Activated CD4-positive, alpha-beta memory T cell treated with anti-CD3 and anti-CD28 coated beads for 36 hours (primary cell): ENCODE measurements around the gene FAM98C. TPM values are rescaled to one million over a fixed set of nuclear protein-coding genes. Genes with fewer than 3 reads are reported as not detected.

Experiments used
- CTCF ChIA-PET: fragments of 350-600 bp; sonication (Branson Sonifier 250); formaldehyde crosslinking; loops from one replicate; lab custom pipeline; 2021; ENCODE audit warnings: antibody characterized with exemption, inconsistent platforms; lab: Charles Lee
- POLR2A ChIA-PET: fragments of 350-600 bp; sonication (Branson Sonifier 250); formaldehyde crosslinking; loops from one replicate; lab custom pipeline; 2021; ENCODE audit warnings: antibody characterized with exemption; lab: Charles Lee
- DNase-seq: peaks from one replicate; pipeline ENCODE4 v3.0.0-alpha.2; 2020
- H3K27ac Mint-ChIP-seq: one replicate; pipeline ENCODE4 v1.8.0; 2021; ENCODE audit warnings: mixed read lengths
- H3K27me3 Mint-ChIP-seq: one replicate; pipeline ENCODE4 v1.8.0; 2021; ENCODE audit warnings: mixed read lengths
- H3K36me3 Mint-ChIP-seq: one replicate; pipeline ENCODE4 v1.8.0; 2021; ENCODE audit warnings: mixed read lengths
- H3K4me1 Mint-ChIP-seq: one replicate; pipeline ENCODE4 v1.8.0; 2021; ENCODE audit warnings: low read depth, mixed read lengths
- H3K4me3 Mint-ChIP-seq: one replicate; pipeline ENCODE4 v1.8.0; 2021; ENCODE audit warnings: mild to moderate bottlenecking, mixed read lengths
- H3K9me3 Mint-ChIP-seq: one replicate; pipeline ENCODE4 v1.8.0; 2021; ENCODE audit warnings: mixed read lengths
- intact Hi-C: fragments of 100-400 bp; cut with micrococcal nuclease; formaldehyde crosslinking; loops from one replicate; pipeline ENCODE4 v1.15.1; 2023
- total RNA-seq, 2 experiments: library from RNA; stranded (reverse); gene quantifications; one replicate each; pipeline ENCODE4 v1.2.3, GENCODE V29; 2021

The FAM98C gene
- total RNA-seq, 2 experiments from 2014 or later: 29.8 to 31.9 TPM

DNA sequence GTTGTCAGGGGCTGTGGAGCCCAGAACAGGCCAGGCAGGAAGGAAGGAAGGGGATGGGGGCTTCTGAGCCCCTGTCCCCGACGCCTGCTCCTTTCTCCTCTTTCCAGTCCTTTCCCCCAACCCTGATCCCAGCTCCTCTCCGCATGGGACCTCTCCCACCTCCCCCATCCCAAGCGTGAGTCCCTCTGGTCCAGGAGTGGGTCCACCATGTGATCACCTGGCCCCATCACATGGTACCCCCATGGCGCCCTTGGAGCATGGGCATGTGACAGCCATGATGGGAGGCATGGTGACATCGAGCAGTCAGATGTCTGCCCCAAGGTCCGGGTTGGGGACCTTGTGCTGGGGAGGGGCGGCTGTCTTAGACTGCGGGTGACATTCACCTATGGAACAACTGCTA, 39.8 kb downstream of the FAM98C start:
- DNase-seq: no peak
- ChIA-PET CTCF (interaction anchor here (1.6 kb wide), 1 partner anchor 40 kb away, joined by 5 read pairs; the partner anchor contains the start of gene FAM98C), POLR2A (no interaction called here)
- Mint-ChIP-seq H3K4me1 (peaks cover 3% of the 10 kb centered on the region), H3K4me3 (no peak overlapping the region), H3K36me3 (no peaks in the 10 kb centered on the region), H3K27me3 (peaks cover 9% of the 10 kb centered on the region), H3K27ac (no peak overlapping the region), H3K9me3 (no peaks in the 10 kb centered on the region)
- intact Hi-C loops: no loop called here

DNA sequence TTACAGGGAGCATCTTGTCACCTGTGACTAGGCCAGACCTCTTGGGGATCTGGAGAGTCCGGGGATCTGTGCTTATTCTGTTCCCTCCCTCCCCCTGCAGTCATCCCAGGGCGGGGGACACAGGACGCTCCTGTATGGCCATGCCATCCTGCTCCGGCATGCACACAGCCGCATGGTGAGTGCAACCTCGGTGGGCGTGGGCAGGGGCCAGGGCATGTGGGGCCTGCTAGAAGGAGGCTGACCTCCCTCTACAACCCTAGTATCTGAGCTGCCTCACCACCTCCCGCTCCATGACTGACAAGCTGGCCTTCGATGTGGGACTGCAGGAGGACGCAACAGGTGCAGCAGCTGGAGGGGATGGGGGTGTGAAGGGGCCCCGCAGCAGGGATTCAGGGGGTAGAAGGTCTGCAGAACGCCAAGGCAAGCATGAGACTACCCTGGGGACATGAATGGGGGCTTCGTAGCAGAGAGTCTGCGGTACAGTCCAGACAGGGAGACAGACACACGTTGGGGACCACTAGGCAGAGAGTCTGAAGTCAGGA, 40.6 kb downstream of the FAM98C start:
- intact Hi-C loops: no loop called here
- no peaks in the 10 kb centered on the region for H3K9me3 Mint-ChIP-seq
- H3K27ac Mint-ChIP-seq: no peak overlapping the region
- peaks cover 4% of the 10 kb centered on the region for H3K27me3 Mint-ChIP-seq
- ChIA-PET CTCF (interaction anchor here (1.6 kb wide), 1 partner anchor 40 kb away, joined by 5 read pairs; the partner anchor contains the start of gene FAM98C), POLR2A (no interaction called here)
- no peak overlapping the region for H3K4me3 Mint-ChIP-seq
- H3K4me1 Mint-ChIP-seq: no peaks in the 10 kb centered on the region
- no peak for DNase-seq
- H3K36me3 Mint-ChIP-seq: no peaks in the 10 kb centered on the region

DNA sequence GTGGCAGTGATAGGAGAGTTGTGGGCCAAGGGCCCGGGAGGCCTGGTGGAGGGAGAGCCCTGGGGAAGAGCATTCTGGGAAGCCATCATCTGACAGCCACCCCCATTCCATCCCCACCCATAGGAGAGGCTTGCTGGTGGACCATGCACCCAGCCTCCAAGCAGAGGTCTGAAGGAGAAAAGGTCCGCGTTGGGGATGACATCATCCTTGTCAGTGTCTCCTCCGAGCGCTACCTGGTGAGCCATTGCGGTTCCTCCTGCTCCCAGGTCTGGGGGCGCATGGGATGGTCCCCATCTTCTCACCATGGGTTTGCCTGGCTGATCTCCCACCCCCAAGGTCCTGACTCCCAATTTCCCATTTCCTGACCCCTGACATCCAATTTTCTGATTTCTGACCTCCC, 41.1 kb downstream of the FAM98C start:
- ChIA-PET CTCF (no interaction called here), POLR2A (no interaction called here)
- Mint-ChIP-seq H3K36me3 (no peaks in the 10 kb centered on the region), H3K4me1 (no peaks in the 10 kb centered on the region), H3K27ac (no peak overlapping the region), H3K4me3 (no peak overlapping the region), H3K9me3 (no peaks in the 10 kb centered on the region), H3K27me3 (peaks cover 4% of the 10 kb centered on the region)
- intact Hi-C loops: no loop called here
- DNase-seq: no peak

DNA sequence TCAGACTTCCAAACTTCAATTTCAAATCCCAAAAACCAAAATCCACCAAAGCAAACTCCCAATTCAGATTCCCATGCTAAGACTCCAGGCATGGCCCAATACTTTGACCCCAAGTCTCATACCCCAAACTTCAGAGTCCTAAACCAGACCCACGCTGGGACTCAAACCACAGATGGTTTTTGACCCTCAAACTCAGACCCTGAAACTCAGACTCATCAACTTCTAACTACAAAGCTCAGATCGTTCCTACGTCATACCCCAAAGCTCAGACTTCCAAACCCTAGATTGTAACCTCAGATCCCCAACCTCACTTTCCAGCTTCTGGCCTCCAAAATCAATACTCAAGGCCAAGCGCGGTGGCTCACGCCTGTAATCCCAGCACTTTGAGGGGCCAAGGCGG, 42.5 kb downstream of the FAM98C start:
- intact Hi-C loops: no loop called here
- CTCF ChIA-PET: interaction anchor here (2.7 kb wide), 1 partner anchor 42 kb away, joined by 11 read pairs; the partner anchor contains the start of gene FAM98C
- Mint-ChIP-seq H3K4me1 (no peaks in the 10 kb centered on the region), H3K36me3 (no peaks in the 10 kb centered on the region), H3K27me3 (peaks cover 4% of the 10 kb centered on the region), H3K9me3 (no peaks in the 10 kb centered on the region), H3K4me3 (no peak overlapping the region), H3K27ac (no peak overlapping the region)
- no peak for DNase-seq
- POLR2A ChIA-PET: no interaction called here

DNA sequence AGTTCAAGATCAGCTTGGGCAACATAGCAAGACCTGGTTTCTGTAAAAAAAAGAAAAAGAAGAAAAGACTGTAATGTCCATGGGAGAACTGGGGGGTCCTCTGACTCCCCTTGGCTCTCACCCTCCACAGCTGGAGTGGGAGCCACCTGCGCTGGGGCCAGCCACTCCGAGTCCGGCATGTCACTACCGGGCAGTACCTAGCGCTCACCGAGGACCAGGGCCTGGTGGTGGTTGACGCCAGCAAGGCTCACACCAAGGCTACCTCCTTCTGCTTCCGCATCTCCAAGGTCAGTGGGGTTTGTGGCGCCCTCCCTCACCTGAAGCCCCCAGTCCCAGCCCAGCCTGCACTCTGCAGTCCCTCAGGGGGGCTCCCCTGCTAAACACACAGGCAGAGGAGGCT, 45.3 kb downstream of the FAM98C start:
- no peaks in the 10 kb centered on the region for H3K36me3 Mint-ChIP-seq
- DNase-seq: no peak
- intact Hi-C loops: no loop called here

DNA sequence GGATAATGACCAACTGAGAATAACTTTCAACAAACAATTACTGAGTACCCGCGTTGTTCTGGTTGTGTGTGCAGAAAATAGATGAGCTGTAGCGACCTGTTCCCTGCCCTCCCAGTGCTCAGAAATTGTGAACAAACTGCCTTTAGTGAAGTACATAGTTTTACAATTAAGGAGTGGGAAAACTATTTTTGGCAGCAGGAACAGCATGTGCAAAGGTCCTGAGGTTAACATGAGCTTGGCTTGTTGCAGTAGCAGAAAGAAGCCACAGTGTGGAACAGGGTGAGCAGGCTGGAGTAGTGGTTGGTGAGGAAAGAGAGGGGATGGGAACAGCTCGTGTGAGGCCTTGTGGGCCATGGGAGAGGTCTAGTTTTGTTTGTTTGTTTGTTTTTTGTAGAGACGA, 46.6 kb downstream of the FAM98C start:
- Mint-ChIP-seq H3K9me3 (no peaks in the 10 kb centered on the region), H3K27ac (no peak overlapping the region), H3K36me3 (no peaks in the 10 kb centered on the region), H3K27me3 (no peaks in the 10 kb centered on the region), H3K4me3 (no peak overlapping the region), H3K4me1 (peaks cover 4% of the 10 kb centered on the region)
- ChIA-PET POLR2A (no interaction called here), CTCF (interaction anchor here (0.8 kb wide), 1 partner anchor 47 kb away, joined by 3 read pairs; the partner anchor contains the start of gene FAM98C)
- DNase-seq: no peak
- intact Hi-C loops: no loop called here

More for the DNA sequence above, 45.3 kb downstream of the FAM98C start:
- H3K27me3 Mint-ChIP-seq: no peaks in the 10 kb centered on the region
- ChIA-PET CTCF (no interaction called here), POLR2A (no interaction called here)
- H3K4me1 Mint-ChIP-seq: no peaks in the 10 kb centered on the region
- no peak overlapping the region for H3K4me3 Mint-ChIP-seq
- H3K9me3 Mint-ChIP-seq: no peaks in the 10 kb centered on the region
- H3K27ac Mint-ChIP-seq: no peak overlapping the region

DNA sequence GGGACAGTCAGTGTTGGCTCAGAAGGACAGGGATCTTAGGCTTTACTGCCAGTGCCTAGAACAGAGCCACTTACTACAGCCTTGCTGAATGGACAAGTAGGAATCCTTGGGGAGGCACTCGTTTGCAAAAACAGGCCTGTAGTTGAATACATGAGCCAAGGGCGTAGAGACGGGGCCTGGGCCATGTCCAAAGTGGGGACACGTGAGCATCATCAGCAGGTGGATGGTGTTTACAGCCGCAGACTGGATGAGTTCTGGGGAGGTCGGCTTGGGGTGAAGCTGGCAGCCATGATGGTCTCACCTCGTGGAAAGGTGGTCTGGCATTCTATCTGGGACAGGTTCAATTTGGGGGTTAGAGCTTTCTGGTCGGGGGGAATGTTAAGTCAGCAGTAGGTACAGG, 48.1 kb downstream of the FAM98C start:
- H3K9me3 Mint-ChIP-seq: no peaks in the 10 kb centered on the region
- H3K27me3 Mint-ChIP-seq: no peaks in the 10 kb centered on the region
- intact Hi-C loops: no loop called here
- H3K27ac Mint-ChIP-seq: no peak overlapping the region
- no peak for DNase-seq
- H3K4me1 Mint-ChIP-seq: peaks cover 4% of the 10 kb centered on the region
- H3K4me3 Mint-ChIP-seq: no peak overlapping the region
- POLR2A ChIA-PET: no interaction called here
- CTCF ChIA-PET: no interaction called here
- no peaks in the 10 kb centered on the region for H3K36me3 Mint-ChIP-seq

DNA sequence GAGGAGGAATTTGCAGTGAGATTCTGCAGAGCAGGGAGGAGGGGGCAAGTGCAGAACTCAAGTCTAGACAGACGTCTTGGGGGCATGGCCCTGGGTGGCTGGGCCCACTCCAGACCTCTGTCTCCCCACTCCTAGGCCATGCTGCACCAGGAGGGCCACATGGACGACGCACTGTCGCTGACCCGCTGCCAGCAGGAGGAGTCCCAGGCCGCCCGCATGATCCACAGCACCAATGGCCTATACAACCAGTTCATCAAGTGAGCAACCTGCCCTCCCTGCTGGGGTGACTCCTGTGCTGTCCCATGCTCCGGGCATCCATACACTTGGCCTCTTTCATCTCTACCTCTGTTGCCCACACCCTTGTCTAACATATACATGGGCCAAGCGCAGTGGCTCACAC, 48.7 kb downstream of the FAM98C start:
- H3K9me3 Mint-ChIP-seq: no peaks in the 10 kb centered on the region
- intact Hi-C loops: no loop called here
- no peak for DNase-seq
- H3K27ac Mint-ChIP-seq: no peak overlapping the region
- no peaks in the 10 kb centered on the region for H3K36me3 Mint-ChIP-seq
- H3K4me3 Mint-ChIP-seq: no peak overlapping the region
- H3K27me3 Mint-ChIP-seq: no peaks in the 10 kb centered on the region
- CTCF ChIA-PET: no interaction called here
- POLR2A ChIA-PET: no interaction called here
- peaks cover 4% of the 10 kb centered on the region for H3K4me1 Mint-ChIP-seq

DNA sequence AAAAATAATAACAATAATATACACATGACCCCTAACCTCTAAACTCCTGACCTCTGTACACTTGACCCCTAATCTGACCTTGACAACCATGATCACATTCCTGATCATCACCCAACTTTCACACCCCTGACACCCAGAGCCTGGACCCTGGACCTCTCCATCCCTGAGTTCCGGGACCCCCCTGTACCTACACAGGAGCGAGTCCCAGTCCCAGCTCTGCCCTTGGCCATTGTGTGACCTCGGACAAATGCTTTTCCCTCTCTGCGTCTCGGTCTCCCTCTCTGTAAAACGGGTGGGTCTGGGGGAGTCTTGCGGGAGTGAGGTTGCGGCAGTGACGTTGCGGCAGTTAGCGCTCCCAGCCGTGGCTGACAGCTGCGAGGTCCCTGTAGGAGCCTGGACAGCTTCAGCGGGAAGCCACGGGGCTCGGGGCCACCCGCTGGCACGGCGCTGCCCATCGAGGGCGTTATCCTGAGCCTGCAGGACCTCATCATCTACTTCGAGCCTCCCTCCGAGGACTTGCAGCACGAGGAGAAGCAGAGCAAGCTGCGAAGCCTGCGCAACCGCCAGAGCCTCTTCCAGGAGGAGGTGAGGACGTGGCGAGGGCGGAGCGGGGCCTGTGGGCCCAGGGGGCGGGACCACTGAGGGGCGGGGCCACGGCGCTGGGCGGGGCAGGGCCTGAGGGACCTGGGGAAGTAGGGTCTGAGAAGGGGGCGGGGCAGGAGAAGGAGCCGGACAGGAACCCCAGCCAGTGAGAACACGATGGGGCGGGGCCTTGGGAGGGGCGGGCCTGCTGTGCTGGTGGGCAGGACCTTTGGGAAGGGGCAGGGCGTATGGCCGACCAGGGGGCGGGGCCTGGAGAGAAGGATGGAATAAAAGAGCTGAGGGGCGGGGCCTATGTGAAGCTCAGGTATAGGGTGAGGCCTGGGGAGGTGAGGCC, 49.8 kb downstream of the FAM98C start:
- Mint-ChIP-seq H3K36me3 (no peaks in the 10 kb centered on the region), H3K27ac (no peak overlapping the region)
- POLR2A ChIA-PET: no interaction called here

DNA sequence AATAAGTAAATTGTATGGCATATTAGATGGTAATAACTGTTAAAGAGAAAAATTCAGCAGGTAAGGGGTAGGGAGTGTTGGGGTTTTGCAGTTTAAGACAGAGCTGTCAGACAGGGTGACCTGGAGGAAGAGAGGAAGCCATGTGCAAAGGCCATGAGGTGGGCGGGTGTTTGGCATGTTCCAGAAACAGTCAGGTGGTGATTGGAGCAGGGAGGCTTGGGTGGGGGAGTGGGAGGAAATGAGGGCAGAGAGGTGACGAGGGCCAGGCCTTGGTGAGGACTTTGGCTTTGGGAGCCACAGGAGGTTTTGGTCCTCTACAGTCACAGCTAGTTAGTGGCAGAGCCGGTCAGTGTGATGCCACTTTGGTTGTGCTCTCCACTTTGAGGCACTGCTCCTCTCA, 50.7 kb downstream of the FAM98C start:
- Mint-ChIP-seq H3K9me3 (no peaks in the 10 kb centered on the region), H3K4me3 (no peak overlapping the region), H3K27ac (no peak overlapping the region)

More for the DNA sequence above, 49.8 kb downstream of the FAM98C start:
- intact Hi-C loops: no loop called here
- Mint-ChIP-seq H3K27me3 (no peaks in the 10 kb centered on the region), H3K4me3 (no peak overlapping the region), H3K9me3 (no peaks in the 10 kb centered on the region), H3K4me1 (peaks cover 4% of the 10 kb centered on the region)
- peak; percentile 36 for DNase-seq
- CTCF ChIA-PET: no interaction called here

DNA sequence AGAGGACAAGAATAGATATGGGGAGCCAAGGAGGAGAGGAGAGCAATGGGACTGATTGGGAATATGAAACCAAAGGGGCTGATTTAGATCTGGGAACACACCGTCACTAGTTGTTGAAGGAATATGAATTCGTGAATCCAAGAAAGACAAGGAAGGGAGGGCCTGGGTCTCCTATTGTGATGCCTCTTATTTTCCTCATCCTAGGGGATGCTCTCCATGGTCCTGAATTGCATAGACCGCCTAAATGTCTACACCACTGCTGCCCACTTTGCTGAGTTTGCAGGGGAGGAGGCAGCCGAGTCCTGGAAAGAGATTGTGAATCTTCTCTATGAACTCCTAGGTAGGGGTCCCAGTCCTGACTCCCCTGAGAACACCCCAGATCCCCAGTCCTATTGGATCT, 52.1 kb downstream of the FAM98C start:
- ChIA-PET CTCF (no interaction called here), POLR2A (no interaction called here)
- DNase-seq: no peak
- Mint-ChIP-seq H3K4me1 (peaks cover 4% of the 10 kb centered on the region), H3K27ac (no peak overlapping the region), H3K4me3 (no peak overlapping the region), H3K36me3 (no peaks in the 10 kb centered on the region), H3K9me3 (no peaks in the 10 kb centered on the region), H3K27me3 (peaks cover under 1% of the 10 kb centered on the region)
- intact Hi-C loops: no loop called here

More for the DNA sequence above, 50.7 kb downstream of the FAM98C start:
- POLR2A ChIA-PET: no interaction called here
- Mint-ChIP-seq H3K4me1 (peaks cover 4% of the 10 kb centered on the region), H3K27me3 (no peaks in the 10 kb centered on the region), H3K36me3 (no peaks in the 10 kb centered on the region)
- peak; percentile 18 for DNase-seq
- CTCF ChIA-PET: interaction anchor here (0.6 to 1.1 kb wide), 2 partner anchors 51 to 596 kb away, joined by 3 to 5 read pairs; partner anchors contain the start of gene FAM98C
- intact Hi-C loops: no loop called here

DNA sequence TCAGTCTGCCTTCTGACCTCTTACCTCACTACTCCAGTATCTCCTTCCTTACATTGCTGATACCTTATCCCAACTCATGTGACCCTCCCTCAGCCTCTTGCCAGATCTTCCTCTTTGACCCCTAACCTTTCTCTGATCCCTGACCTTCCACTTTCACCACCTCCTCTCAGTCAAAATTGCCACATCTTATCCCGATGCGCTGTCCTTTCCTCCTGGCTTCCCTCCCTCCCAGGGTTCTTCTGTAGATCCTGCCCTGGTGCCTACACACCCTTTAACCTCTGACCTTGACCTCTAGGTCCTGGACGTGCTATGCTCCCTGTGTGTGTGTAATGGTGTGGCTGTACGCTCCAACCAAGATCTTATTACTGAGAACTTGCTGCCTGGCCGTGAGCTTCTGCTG, 54.3 kb downstream of the FAM98C start:
- H3K9me3 Mint-ChIP-seq: no peaks in the 10 kb centered on the region
- peaks cover 3% of the 10 kb centered on the region for H3K27me3 Mint-ChIP-seq
- H3K4me3 Mint-ChIP-seq: no peak overlapping the region
- CTCF ChIA-PET: no interaction called here
- H3K36me3 Mint-ChIP-seq: no peaks in the 10 kb centered on the region
- H3K4me1 Mint-ChIP-seq: peaks cover 4% of the 10 kb centered on the region
- intact Hi-C loops: no loop called here
- DNase-seq: no peak
- POLR2A ChIA-PET: no interaction called here
- H3K27ac Mint-ChIP-seq: no peak overlapping the region
